ENCODE results near the gene SNAPC5.

- TF ChIP-seq CTCF (IDR thresholded peaks at IDR 0.05) (no peak), POLR2AphosphoS5 (IDR thresholded peaks at IDR 0.05) (no peak), POLR2A (IDR thresholded peaks at IDR 0.05) (no peak)
Measured at GRCh38 chr15:66480267-66480666, 17.3 kb downstream of the SNAPC5 start.
